HG03354 (cell line): ENCODE measurements around the gene RBM38.

Experiments used
- ATAC-seq: cut with Tn5 transposase; IDR thresholded peaks from one replicate; pipeline ENCODE4 v1.9.1; 2021; ENCODE audit warnings: mild to moderate bottlenecking; ENCODE audit not compliant: unreplicated experiment, poor library complexity, severe bottlenecking

The RBM38 gene

GRCh38 chr20:57400821-57401564, 9.8 kb downstream of the RBM38 start:
- ATAC-seq: peak; percentile 29

- ATAC-seq: no peak
These were observed 10.3 kb downstream of the RBM38 start for GRCh38 chr20:57401565-57401918.

GRCh38 chr20:57402206-57403125, 11.3 kb downstream of the RBM38 start:
- ATAC-seq: no peak

GRCh38 chr20:57403216-57403615, 12.0 kb downstream of the RBM38 start:
- no peak for ATAC-seq

- ATAC-seq: no peak
These were observed 12.8 kb downstream of the RBM38 start for GRCh38 chr20:57404006-57404405.

GRCh38 chr20:57404419-57405072, 13.3 kb downstream of the RBM38 start:
- no peak for ATAC-seq

GRCh38 chr20:57405236-57406016, 14.2 kb downstream of the RBM38 start:
- no peak for ATAC-seq

GRCh38 chr20:57407541-57407956, 16.4 kb downstream of the RBM38 start:
- no peak for ATAC-seq

GRCh38 chr20:57408131-57408530, 16.9 kb downstream of the RBM38 start:
- ATAC-seq: no peak

GRCh38 chr20:57408536-57409233, 17.5 kb downstream of the RBM38 start:
- no peak for ATAC-seq

- ATAC-seq: no peak
These were observed 18.1 kb downstream of the RBM38 start for GRCh38 chr20:57409316-57409671.

- ATAC-seq: no peak
These were observed 18.6 kb downstream of the RBM38 start for GRCh38 chr20:57409672-57410397.

GRCh38 chr20:57410398-57410920, 19.3 kb downstream of the RBM38 start:
- ATAC-seq: no peak

- ATAC-seq: no peak
These were observed 19.7 kb downstream of the RBM38 start for GRCh38 chr20:57410924-57411323.

GRCh38 chr20:57411406-57412283, 20.4 kb downstream of the RBM38 start:
- no peak for ATAC-seq

GRCh38 chr20:57412347-57413029, 21.3 kb downstream of the RBM38 start:
- ATAC-seq: no peak

- no peak for ATAC-seq
These were observed 22.8 kb downstream of the RBM38 start for GRCh38 chr20:57413986-57414385.
